ENCODE data around the gene ARAF.

DNA sequence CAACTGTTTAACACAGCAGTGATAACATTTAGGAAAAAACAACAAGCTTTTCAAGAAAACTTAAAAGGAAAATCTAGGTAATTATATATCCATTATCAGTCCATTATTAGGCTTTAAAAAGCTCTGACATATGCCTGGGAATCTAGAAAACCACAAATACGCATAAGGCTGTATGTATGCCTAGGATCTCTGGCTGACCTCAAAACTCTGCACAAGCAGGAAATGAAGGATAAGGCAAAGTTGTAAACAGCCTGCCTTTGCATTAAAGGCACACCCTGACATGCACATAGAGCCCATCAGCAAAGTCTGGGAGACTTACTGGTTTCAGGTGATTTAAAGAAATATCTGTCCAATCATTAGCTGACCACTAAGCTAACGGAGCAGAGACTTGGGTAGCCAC is 35.3 kb downstream of the ARAF start:
- TF ChIP-seq POLR2AphosphoS5 (IDR thresholded peaks at IDR 0.05; ENCODE audit: low read depth, low read length): no peak
- TF ChIP-seq REST (IDR thresholded peaks at IDR 0.05; ENCODE audit: insufficient read depth in 1 of 2, low read depth in 2 of 2, low read length in 2 of 2): no peak
- TF ChIP-seq SIN3A (IDR thresholded peaks at IDR 0.05; ENCODE audit: borderline replicate concordance, insufficient read depth, low read length): no peak
